WTC11 (cell line): Measurements from ENCODE around the gene SEL1L.

Experiments used
- CREB1 ChIP-seq: sonication (generic); formaldehyde crosslinking; IDR thresholded peaks from 2 replicates; pipeline ENCODE4 v1.8.0; 2023; ENCODE audit warnings: mild to moderate bottlenecking, missing genetic modification reagents
- CTCF ChIP-seq: fragments of 200-600 bp; IDR thresholded peaks from 2 replicates; pipeline ENCODE4 v1.8.0; 2022; ENCODE audit warnings: antibody characterized with exemption
- TP53 ChIP-seq: sonication (generic); formaldehyde crosslinking; IDR thresholded peaks from 2 replicates; pipeline ENCODE4 v1.8.1; 2023; ENCODE audit warnings: mild to moderate bottlenecking, missing genetic modification reagents
- TF ChIP-seq, protein P1 (sequence below): sonication (generic); formaldehyde crosslinking; IDR thresholded peaks from 2 replicates; pipeline ENCODE4 v1.8.1; 2022; ENCODE audit warnings: mild to moderate bottlenecking, missing genetic modification reagents, moderate library complexity, borderline replicate concordance

- TF ChIP-seq, protein P1, sequence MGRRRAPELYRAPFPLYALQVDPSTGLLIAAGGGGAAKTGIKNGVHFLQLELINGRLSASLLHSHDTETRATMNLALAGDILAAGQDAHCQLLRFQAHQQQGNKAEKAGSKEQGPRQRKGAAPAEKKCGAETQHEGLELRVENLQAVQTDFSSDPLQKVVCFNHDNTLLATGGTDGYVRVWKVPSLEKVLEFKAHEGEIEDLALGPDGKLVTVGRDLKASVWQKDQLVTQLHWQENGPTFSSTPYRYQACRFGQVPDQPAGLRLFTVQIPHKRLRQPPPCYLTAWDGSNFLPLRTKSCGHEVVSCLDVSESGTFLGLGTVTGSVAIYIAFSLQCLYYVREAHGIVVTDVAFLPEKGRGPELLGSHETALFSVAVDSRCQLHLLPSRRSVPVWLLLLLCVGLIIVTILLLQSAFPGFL, result no peak
- TF ChIP-seq CREB1 (no peak), CTCF (no peak), TP53 (no peak)
These were observed 10.0 kb downstream of the SEL1L start for GRCh38 chr14:81523616-81524015.
